K562 (cell line): ENCODE data around the gene HS3ST3B1. TPM values are rescaled to one million over a fixed set of nuclear protein-coding genes. Genes with fewer than 3 reads are reported as not detected.

Experiments used
- ASH1L ChIP-seq: fragments of 450-650 bp; IDR thresholded peaks from 2 replicates; pipeline ENCODE4 v1.6.1; 2018; ENCODE audit warnings: borderline replicate concordance, mild to moderate bottlenecking, low read depth; ENCODE audit not compliant: partially characterized antibody
- CHD4 ChIP-seq: fragments of 200-600 bp; sonication (generic); IDR thresholded peaks from 3 replicates; pipeline ENCODE4 v1.6.1; 2012; ENCODE audit warnings: low read depth, mild to moderate bottlenecking, mixed read lengths, low read length, inconsistent platforms; ENCODE audit not compliant: insufficient read depth, insufficient replicate concordance, poor library complexity, severe bottlenecking
- DDX20 ChIP-seq: fragments of 450-650 bp; IDR thresholded peaks from 2 replicates; pipeline ENCODE4 v1.6.1; 2016; ENCODE audit warnings: missing genetic modification characterization, low read depth, mild to moderate bottlenecking, missing compliant biosample characterization, moderate library complexity
- EP300 ChIP-seq: IDR thresholded peaks from 2 replicates; pipeline ENCODE4 v1.6.1; 2012; ENCODE audit warnings: low read length, improper control_type of control experiment
- HLTF ChIP-seq: fragments of 450-650 bp; IDR thresholded peaks from 2 replicates; pipeline ENCODE4 v1.6.1; 2016
- MCM3 ChIP-seq: fragments of 450-650 bp; IDR thresholded peaks from 2 replicates; pipeline ENCODE4 v1.6.1; 2016
- NUFIP1 ChIP-seq: fragments of 450-650 bp; IDR thresholded peaks from 2 replicates; pipeline ENCODE4 v1.6.1; 2018; ENCODE audit not compliant: partially characterized antibody
- PHTF2 ChIP-seq: fragments of 250-450 bp; sonication (Bioruptor Pico); IDR thresholded peaks from 2 replicates; pipeline ENCODE4 v1.5.0; 2021; ENCODE audit warnings: mild to moderate bottlenecking
- POLR2AphosphoS2 ChIP-seq: IDR thresholded peaks from 2 replicates; pipeline ENCODE4 v1.6.1; 2012; ENCODE audit warnings: low read length, improper control_type of control experiment
- POLR2H ChIP-seq: IDR thresholded peaks from 2 replicates; pipeline ENCODE4 v1.6.1; 2016; ENCODE audit warnings: missing genetic modification characterization, low read depth, mild to moderate bottlenecking, control low read depth, missing compliant biosample characterization, moderate library complexity
- SMARCA5 ChIP-seq: fragments of 450-650 bp; IDR thresholded peaks from 2 replicates; pipeline ENCODE4 v1.6.1; 2016
- TEAD1 ChIP-seq, 2 experiments: fragments of 450-650 bp in 1 of 2; sonication (generic) in 1 of 2; formaldehyde crosslinking; IDR thresholded peaks; 2 replicates each; pipeline versions ENCODE4 v1.4.0 to v1.8.0; 2020 to 2022; ENCODE audit warnings: mild to moderate bottlenecking in 2 of 2, missing genetic modification reagents in 1 of 2
- TRIM25 ChIP-seq: fragments of 450-650 bp; IDR thresholded peaks from 2 replicates; pipeline ENCODE4 v1.7.0; 2016; ENCODE audit warnings: borderline replicate concordance
- ZBTB49 ChIP-seq: sonication (generic); formaldehyde crosslinking; IDR thresholded peaks from 2 replicates; pipeline ENCODE4 v1.8.0; 2022; ENCODE audit warnings: missing genetic modification reagents, mild to moderate bottlenecking, borderline replicate concordance
- ZEB2 ChIP-seq: fragments of 450-650 bp; IDR thresholded peaks from 2 replicates; pipeline ENCODE4 v1.6.1; 2016
- ZNF407 ChIP-seq: fragments of 450-650 bp; IDR thresholded peaks from 2 replicates; pipeline ENCODE4 v1.6.1; 2016; ENCODE audit warnings: low read depth
- polyA plus RNA-seq, 8 experiments: library from polyadenylated mRNA; depleted of rRNA in 4 of 8; stranded (reverse) in 5 of 8; unstranded in 3 of 8; fragments of >200 nt; fragmentation: Nextera tagmentation in 2 of 8; fragmentation: Illumina TruSeq in 1 of 8; extraction: Ambion mirVana in 2 of 8; extraction: Trizol in 1 of 8; gene quantifications; 2 replicates each; pipeline versions ENCODE4 v1.2.1 to v1.2.3, GENCODE V29; 2011 to 2014; ENCODE audit warnings: inconsistent platforms in 1 of 8, missing spikeins in 1 of 8
- total RNA-seq, 7 experiments: library from RNA; depleted of rRNA in 6 of 7; stranded (reverse); fragments of >200 nt in 6 of 7; fragmentation: Illumina TruSeq in 2 of 7; extraction: Trizol in 2 of 7; gene quantifications; 2 replicates each; pipeline versions ENCODE4 v1.2.1 to v1.2.3, GENCODE V29; 2011 to 2021; ENCODE audit warnings: low replicate concordance in 1 of 7

HS3ST3B1 gene
- total and polyA plus RNA-seq, 9 of the 15 experiments (the other 6 are each of a cell fraction or from before 2014, with no cell fraction given) = 1.9 to 12.9 (median 3.7) TPM

GRCh38 chr17:14308965-14309879 lies 8.3 kb downstream of the HS3ST3B1 start (continued):
- TF ChIP-seq NUFIP1 (no peak), TRIM25 (no peak), TEAD1 (CRISPR knock-in tag; IDR thresholded peaks at IDR 0.05) (no peak), ZBTB49 (no peak), POLR2AphosphoS2 (no peak), ZEB2 (no peak), CHD4 (no peak), POLR2H (tag) (no peak), PHTF2 (CRISPR knock-in tag) (no peak), SMARCA5 (no peak), DDX20 (no peak), ASH1L (no peak), EP300 (no peak), ZNF407 (no peak), HLTF (no peak), MCM3 (no peak)
